Measurements from ENCODE around the gene RNLS. TPM values are rescaled to one million over a fixed set of nuclear protein-coding genes. Genes with fewer than 3 reads are reported as not detected.

The RNLS gene
- total and polyA plus RNA-seq, 5 donors: 11.1 to 20.8 (median 16.2) TPM

GRCh38 chr10:88271761-88272543 lies 311.2 kb downstream of the RNLS start:
- Histone ChIP-seq H3K27me3 (ENCODE audit: control insufficient read depth, insufficient read depth) (no peaks in the 10 kb centered on the region), H3K4me1 (ENCODE audit: control insufficient read depth, insufficient read depth, low read length) (no peaks in the 10 kb centered on the region), H3K4me3 (ENCODE audit: low read length) (no peak overlapping the region), H3K9me3 (ENCODE audit: control insufficient read depth, low read length) (no peaks in the 10 kb centered on the region), H3K27ac (ENCODE audit: low read length) (no peak overlapping the region)
- ATAC-seq (peak; percentile 87 to 91), DNase-seq (no peak)
- WGBS: 69% methylated on average over 5 of the region's 5 CpGs
- intact Hi-C loops (cut with DNase I): no loop called here

- Histone ChIP-seq H3K27ac (ENCODE audit: low read length) (peak overlapping the region; percentile 32), H3K4me3 (ENCODE audit: low read length) (no peak overlapping the region), H3K4me1 (ENCODE audit: control insufficient read depth, insufficient read depth, low read length) (peaks cover 2% of the 10 kb centered on the region), H3K9me3 (ENCODE audit: control insufficient read depth, low read length) (no peaks in the 10 kb centered on the region), H3K27me3 (ENCODE audit: control insufficient read depth, insufficient read depth) (no peaks in the 10 kb centered on the region)
- 77% methylated on average over 6 of the region's 6 CpGs for WGBS
- intact Hi-C loops (cut with DNase I): no loop called here
- ATAC-seq: peak; percentile 50 to 73
- peak in 2 of 3 donors; percentile 20 to 46 for DNase-seq
These were observed 312.0 kb downstream of the RNLS start for GRCh38 chr10:88270871-88271713.

GRCh38 chr10:88270061-88270808 lies 312.9 kb downstream of the RNLS start:
- Histone ChIP-seq H3K27me3 (ENCODE audit: control insufficient read depth, insufficient read depth) (no peaks in the 10 kb centered on the region), H3K4me3 (ENCODE audit: low read length) (no peak overlapping the region), H3K4me1 (ENCODE audit: control insufficient read depth, insufficient read depth, low read length) (peaks cover 4% of the 10 kb centered on the region), H3K27ac (ENCODE audit: low read length) (no peak overlapping the region), H3K9me3 (ENCODE audit: control insufficient read depth, low read length) (no peaks in the 10 kb centered on the region)
- no peak for ATAC-seq
- intact Hi-C loops (cut with DNase I): no loop called here
- no peak for DNase-seq
- WGBS: 96% methylated on average over 9 of the region's 9 CpGs

DNA sequence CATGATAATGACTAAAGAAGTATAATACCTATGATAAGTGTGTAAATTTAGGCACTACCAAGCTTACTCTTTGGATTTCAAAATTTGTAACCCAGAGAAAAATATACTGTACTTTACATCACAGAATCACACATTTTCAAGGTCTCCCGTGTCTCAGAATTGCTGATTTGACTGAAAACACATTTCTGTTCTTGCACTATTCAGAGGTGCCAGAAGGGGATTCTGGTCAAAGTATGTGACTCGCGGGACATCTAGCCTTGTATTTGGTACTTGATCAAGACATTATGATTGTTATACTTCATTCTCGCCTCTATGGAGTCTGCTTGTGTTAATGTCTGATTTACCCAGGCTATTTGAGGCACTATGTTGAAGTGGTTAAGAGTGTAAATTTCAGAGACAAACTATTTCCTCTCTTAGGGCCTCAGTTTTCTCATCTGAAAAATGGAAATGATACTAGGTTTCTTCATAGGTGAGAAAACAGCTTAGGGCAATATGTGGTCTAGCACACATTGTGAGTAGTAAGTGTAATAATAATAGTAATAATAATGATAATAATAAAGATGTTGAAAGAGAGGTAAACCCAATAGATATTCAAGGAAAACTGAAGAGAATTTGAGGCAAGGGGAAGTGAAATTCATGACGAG lies 320.4 kb downstream of the RNLS start:
- no peak for ATAC-seq

GRCh38 chr10:88261152-88261551 lies 322.0 kb downstream of the RNLS start:
- no peak for ATAC-seq
- intact Hi-C loops (cut with DNase I): no loop called here
- Histone ChIP-seq H3K4me3 (ENCODE audit: low read length) (no peak overlapping the region), H3K27ac (ENCODE audit: low read length) (no peak overlapping the region), H3K27me3 (ENCODE audit: control insufficient read depth, insufficient read depth) (no peaks in the 10 kb centered on the region), H3K9me3 (ENCODE audit: control insufficient read depth, low read length) (no peaks in the 10 kb centered on the region), H3K4me1 (ENCODE audit: control insufficient read depth, insufficient read depth, low read length) (peaks cover 2% of the 10 kb centered on the region)
- no peak for DNase-seq

More for the DNA sequence above, 320.4 kb downstream of the RNLS start:
- intact Hi-C loops (cut with DNase I): no loop called here
- H3K4me3 ChIP-seq (ENCODE audit: low read length): no peak overlapping the region
- H3K9me3 ChIP-seq (ENCODE audit: control insufficient read depth, low read length): no peaks in the 10 kb centered on the region
- H3K27ac ChIP-seq (ENCODE audit: low read length): no peak overlapping the region
- H3K27me3 ChIP-seq (ENCODE audit: control insufficient read depth, insufficient read depth): no peaks in the 10 kb centered on the region
- 82% methylated on average over 5 of the region's 5 CpGs for WGBS
- DNase-seq: no peak
- H3K4me1 ChIP-seq (ENCODE audit: control insufficient read depth, insufficient read depth, low read length): peaks cover 4% of the 10 kb centered on the region

- Histone ChIP-seq H3K27ac (ENCODE audit: low read length) (no peak overlapping the region), H3K9me3 (ENCODE audit: control insufficient read depth, low read length) (no peaks in the 10 kb centered on the region), H3K4me1 (ENCODE audit: control insufficient read depth, insufficient read depth, low read length) (no peaks in the 10 kb centered on the region), H3K27me3 (ENCODE audit: control insufficient read depth, insufficient read depth) (no peaks in the 10 kb centered on the region), H3K4me3 (ENCODE audit: low read length) (no peak overlapping the region)
- DNase-seq (no peak), ATAC-seq (no peak)
- intact Hi-C loops (cut with DNase I): no loop called here
- WGBS: 95% methylated on average over 1 of the region's 1 CpG
These were observed 322.6 kb downstream of the RNLS start for GRCh38 chr10:88260329-88261051.

GRCh38 chr10:88259381-88259780 lies 323.7 kb downstream of the RNLS start:
- over 99% methylated on average over 6 of the region's 6 CpGs for WGBS
- no peak overlapping the region for H3K27ac ChIP-seq (ENCODE audit: low read length)
- H3K27me3 ChIP-seq (ENCODE audit: control insufficient read depth, insufficient read depth): no peaks in the 10 kb centered on the region
- no peak overlapping the region for H3K4me3 ChIP-seq (ENCODE audit: low read length)
- no peaks in the 10 kb centered on the region for H3K4me1 ChIP-seq (ENCODE audit: control insufficient read depth, insufficient read depth, low read length)
- no peaks in the 10 kb centered on the region for H3K9me3 ChIP-seq (ENCODE audit: control insufficient read depth, low read length)
- no peak for DNase-seq
- intact Hi-C loops (cut with DNase I): no loop called here
- ATAC-seq: no peak

DNA sequence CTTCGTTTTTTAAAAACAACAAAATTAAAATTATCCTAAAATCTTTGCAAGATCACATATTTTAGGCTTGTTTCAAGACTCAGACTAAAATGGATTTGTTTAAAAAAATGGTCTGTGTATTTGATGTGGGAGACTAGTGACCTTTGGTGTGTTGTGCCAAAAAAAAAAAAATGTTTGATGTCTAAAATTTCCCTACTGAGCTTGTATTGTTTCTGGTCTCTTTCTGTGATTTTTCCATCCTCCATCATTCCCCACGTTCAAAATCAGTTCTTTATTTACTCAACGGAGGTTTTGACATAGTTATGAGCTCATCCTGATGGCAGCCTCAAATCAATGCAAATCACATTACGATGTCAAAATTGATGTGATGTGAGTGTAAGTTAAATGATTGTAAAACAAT lies 326.2 kb downstream of the RNLS start:
- H3K4me3 ChIP-seq (ENCODE audit: low read length): no peak overlapping the region
- WGBS: 60% methylated on average over 4 of the region's 4 CpGs
- no peaks in the 10 kb centered on the region for H3K9me3 ChIP-seq (ENCODE audit: control insufficient read depth, low read length)
- peaks cover 4% of the 10 kb centered on the region for H3K4me1 ChIP-seq (ENCODE audit: control insufficient read depth, insufficient read depth, low read length)
- H3K27ac ChIP-seq (ENCODE audit: low read length): no peak overlapping the region
- ATAC-seq (peak in 1 of 2 donors; percentile 8), DNase-seq (no peak)
- H3K27me3 ChIP-seq (ENCODE audit: control insufficient read depth, insufficient read depth): no peaks in the 10 kb centered on the region
- intact Hi-C loops (cut with DNase I): no loop called here

DNA sequence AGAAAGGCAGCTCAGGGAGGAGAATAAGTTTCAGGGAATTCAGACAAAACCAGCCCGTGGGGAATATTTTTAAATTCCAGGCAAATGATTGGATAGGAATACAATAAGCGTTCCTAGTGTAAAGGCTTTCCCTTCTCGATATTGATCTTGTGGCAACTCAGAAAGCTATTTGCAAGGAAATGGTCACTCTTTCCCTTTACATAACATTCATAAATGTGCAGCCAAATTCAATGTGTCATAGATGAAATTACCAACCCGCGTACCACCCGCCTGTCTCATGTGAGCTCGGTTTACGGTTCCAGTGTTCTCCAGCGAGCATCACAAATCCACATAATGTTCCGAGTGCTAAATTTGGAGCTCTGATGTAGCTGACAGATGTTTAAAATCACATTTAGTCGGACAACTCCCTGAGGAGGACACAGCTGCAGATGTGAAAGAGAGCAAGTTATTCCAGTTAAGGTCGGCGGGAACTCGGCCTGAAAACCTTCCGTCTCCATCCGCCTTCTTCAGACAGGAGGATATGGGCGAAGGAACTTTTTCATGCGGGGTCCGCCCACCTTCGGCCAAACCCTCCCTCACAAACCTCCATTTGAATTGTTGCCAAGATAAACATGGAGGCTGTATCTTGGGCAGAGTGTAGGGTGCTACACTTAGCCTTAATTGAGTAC lies 327.0 kb downstream of the RNLS start:
- peak overlapping the region; percentile 71 for H3K27ac ChIP-seq (ENCODE audit: low read length)
- intact Hi-C loops (cut with DNase I): no loop called here
- no peaks in the 10 kb centered on the region for H3K9me3 ChIP-seq (ENCODE audit: control insufficient read depth, low read length)

DNA sequence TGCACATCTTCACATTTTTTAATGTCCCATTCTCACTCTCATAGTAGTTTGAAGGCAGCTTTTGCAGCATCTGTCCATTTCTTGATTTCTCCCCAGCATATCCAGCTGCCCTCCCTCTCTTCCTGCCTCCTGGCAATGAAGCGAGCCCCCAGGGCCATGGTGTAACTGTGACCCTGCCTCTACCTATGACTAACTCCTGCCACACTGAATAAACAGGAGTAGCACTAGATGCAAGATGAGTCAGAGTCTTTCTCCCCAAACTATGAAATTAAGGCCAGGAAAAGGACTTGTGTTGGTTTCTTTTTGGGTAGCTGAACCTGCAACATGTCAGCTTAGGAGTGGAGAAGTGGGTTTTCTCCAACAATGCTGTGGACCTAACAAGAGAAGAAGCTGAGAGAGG lies 329.0 kb downstream of the RNLS start:
- Histone ChIP-seq H3K4me1 (ENCODE audit: control insufficient read depth, insufficient read depth, low read length) (peaks cover 4% of the 10 kb centered on the region), H3K4me3 (ENCODE audit: low read length) (no peak overlapping the region), H3K27me3 (ENCODE audit: control insufficient read depth, insufficient read depth) (no peaks in the 10 kb centered on the region), H3K27ac (ENCODE audit: low read length) (no peak overlapping the region), H3K9me3 (ENCODE audit: control insufficient read depth, low read length) (no peaks in the 10 kb centered on the region)
- peak in 1 of 3 donors; percentile 40 for DNase-seq
- intact Hi-C loops (cut with DNase I): no loop called here
- ATAC-seq: peak in 1 of 2 donors; percentile 56
- WGBS: 100% methylated on average over 1 of the region's 1 CpG

More for the DNA sequence above, 327.0 kb downstream of the RNLS start:
- WGBS: 61% methylated on average over 20 of the region's 20 CpGs
- H3K4me3 ChIP-seq (ENCODE audit: low read length): no peak overlapping the region
- DNase-seq: peak; percentile 64 to 84 (median 82)
- no peaks in the 10 kb centered on the region for H3K27me3 ChIP-seq (ENCODE audit: control insufficient read depth, insufficient read depth)
- peaks cover 4% of the 10 kb centered on the region for H3K4me1 ChIP-seq (ENCODE audit: control insufficient read depth, insufficient read depth, low read length)
- ATAC-seq: peak; percentile 84 to 85
